GM18858 (cell line): ENCODE data around the gene TSPO.
"Not testable (repeated sequence)": the region's sequence is repeated elsewhere in the genome, so short reads cannot be mapped to it uniquely, and the experiment has no call there.

ENCODE experiments used
- ATAC-seq: cut with Tn5 transposase; IDR thresholded peaks from one replicate; pipeline ENCODE4 v1.9.1; 2021; ENCODE audit not compliant: unreplicated experiment

Gene TSPO

DNA sequence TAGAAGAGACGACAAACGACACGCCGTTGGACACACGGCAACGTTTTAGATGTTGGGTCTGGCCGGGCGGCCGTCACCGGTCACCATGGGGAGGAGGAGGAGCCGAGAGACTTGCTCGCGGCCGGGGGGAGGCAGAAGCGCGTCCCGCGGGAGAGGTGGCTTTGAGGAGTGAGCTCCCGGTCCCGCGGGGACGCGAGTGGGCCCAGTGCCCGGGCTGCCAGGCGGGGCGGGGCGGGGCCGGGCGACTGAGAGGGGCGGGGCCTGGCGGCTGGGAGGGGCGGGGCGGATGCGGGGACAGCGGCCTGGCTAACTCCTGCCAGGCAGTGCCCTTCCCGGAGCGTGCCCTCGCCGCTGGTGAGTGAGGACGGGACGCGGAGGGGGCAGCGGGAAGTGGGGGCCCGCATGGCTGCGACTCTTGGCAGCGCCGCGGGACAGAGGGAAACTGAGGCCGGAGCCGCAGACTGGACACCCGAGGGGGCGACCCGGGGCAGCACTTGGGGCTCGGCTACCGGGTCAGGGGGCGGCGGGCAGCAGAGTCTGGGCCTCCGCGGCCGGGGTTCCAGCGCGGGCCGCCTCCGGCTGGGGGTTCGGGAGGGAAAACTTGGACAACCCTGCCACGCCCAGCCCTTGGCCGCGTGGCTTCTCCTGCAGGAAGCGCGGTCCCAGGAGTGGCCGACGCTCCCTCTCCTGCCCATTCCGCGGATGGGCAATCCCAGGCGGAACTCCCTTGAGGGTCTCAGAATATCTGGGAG, at the start of gene TSPO:
TSPO (plus strand) TSS at position 309 of the 752 bp plus-strand sequence. CDS start 7,680 bp downstream, outside the sequence.
- no peak for ATAC-seq

DNA sequence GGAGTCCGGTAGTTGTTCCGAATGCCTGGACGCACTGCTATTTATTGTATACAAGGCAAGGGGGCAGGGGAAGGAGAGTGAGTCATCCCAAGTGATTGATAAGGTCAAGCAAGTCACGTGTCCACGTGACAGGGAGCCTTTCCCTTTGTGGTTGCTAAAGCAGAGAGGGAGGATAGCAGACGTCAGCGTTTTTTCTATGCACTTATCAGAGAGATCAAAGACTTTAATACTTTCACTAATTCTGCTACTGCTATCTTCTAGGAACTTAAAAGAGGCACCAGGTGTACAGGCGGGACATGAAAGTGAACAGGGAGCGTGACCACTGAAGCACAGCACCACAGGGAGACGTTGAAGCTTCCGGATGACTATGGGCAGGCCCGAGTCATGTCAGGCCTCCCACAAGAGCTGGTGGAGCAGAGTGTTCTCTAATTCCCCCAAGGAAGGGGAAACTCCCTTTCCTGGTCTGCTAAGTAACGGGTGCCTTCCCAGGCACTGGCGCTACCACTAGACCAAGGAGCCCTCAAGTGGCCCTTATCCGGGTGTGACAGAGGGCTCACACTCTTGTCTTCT, 47.2 kb upstream of the TSPO start:
- ATAC-seq = not testable (repeated sequence)

GRCh38 chr22:43104950-43105349, 46.4 kb upstream of the TSPO start:
- not testable (repeated sequence) for ATAC-seq

- no peak for ATAC-seq
Measured at GRCh38 chr22:43106302-43106701, 45.1 kb upstream of the TSPO start.

- ATAC-seq = no peak
Measured at GRCh38 chr22:43109511-43109910, 41.8 kb upstream of the TSPO start.

- ATAC-seq = no peak
Measured at GRCh38 chr22:43109921-43110443, 41.4 kb upstream of the TSPO start.

DNA sequence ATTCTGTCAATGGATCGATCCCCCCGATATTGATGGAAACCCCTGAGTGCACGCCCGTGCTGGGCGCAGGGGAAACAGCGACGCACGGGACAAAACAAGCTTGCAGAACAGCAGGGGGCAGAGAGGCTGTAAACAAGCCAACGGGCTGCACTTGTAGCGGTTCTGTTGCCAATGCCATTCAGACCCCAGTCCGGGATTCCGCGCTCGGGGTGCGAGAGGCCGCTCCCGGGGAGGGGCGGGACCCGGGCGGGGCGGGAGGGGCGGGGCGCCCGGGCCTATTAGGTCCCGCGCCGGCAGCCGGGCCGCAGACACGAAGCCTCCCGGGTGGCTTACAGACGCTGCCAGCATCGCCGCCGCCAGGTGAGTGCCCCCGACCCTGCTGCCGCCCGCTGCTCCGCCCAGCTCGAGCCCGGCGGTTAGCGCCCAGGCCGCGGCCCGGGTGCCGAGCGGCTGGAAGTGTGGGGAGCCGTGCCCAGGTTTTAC, 40.9 kb upstream of the TSPO start, which contains the start of gene BIK:
BIK (plus strand) TSS at position 307 of the 483 bp plus-strand sequence. CDS start 13,273 bp downstream, outside the sequence.
- no peak for ATAC-seq

DNA sequence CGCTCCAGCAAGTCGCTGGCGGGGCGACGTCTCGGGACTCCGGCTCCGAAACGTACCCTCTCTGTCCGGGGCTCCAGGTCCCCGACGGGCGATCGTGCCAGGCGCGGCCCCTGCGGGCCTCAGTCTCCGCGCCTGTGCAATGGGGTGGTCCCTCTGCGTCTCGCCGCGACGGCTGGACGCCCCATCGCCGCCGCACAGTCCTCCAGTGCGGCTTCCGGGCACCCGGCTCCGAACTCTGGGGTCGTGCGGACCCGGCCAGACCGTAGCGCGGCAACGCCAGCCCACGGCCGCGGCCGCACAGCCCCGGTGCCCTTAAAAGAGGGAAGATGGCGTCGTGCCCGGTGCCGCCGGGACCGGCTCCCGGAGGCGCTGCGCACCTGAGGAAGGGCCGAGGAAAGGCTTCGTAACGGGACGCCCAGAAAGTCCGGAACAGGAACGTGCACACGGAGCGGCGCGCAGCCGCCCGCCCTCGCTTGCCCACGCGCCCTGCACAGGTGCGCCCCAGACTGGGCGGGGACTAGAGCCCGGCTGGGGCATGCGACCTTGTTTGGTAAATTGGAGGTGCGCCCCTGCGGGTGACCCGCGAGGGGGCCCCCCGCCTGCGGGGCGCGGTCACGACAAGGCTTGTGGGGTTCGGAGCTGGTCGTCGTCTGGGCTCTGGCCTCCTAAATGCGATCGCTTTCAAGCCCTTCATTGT, 40.3 kb upstream of the TSPO start:
- no peak for ATAC-seq

DNA sequence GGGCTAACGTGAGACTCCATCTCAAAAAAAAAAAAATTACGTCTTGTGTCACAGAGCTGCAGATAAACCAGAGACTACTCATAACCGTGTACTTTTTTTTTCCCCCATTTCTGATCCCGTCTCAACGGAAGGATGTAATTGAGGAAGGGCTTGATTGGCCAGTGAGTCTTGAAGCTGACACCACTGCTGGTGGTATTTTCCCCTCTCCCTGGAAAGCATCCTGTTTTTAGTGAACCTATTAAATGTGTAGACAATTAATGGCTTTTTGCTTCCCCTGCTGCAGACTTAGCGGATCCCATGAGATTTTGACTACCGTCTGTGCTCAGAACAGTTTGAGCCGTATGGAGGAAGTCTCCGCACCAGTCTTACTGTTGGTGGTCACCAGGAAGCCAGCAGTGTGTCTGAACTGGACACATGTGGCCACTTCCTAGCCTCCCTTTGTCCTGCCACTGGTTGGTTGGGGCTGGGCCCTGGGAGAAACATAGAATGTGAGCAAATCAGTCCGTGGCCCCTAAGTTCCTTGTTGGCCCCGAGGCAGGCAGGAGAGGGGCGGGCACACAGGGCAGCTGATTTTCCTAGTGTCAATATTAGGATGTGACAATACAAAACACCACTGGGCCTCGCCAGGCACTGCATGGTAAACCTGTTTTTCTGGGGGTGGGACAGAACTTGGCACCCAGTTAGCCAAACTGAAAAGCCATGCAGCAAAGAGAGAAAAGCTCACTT, 37.7 kb upstream of the TSPO start:
- ATAC-seq = no peak

DNA sequence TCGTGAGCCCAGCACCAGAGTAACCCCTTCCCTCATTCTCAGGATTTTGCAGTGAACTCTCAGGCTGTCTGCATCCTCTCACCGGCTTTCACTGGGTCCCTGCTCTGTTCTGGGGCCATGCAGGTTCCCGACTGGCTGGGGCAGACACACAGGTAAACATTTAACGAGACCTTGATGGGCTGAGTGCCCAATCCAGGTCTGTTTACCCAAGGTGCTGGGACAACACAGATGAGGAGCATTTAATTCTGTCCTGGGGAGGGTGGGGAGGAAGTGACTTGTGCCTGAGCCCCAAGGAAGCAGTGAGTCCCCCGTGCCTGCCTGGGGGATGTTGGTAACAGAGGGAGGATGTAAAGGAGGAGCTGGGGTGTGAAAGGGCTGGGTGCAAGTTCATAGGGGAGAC, 36.4 kb upstream of the TSPO start:
- ATAC-seq = no peak

DNA sequence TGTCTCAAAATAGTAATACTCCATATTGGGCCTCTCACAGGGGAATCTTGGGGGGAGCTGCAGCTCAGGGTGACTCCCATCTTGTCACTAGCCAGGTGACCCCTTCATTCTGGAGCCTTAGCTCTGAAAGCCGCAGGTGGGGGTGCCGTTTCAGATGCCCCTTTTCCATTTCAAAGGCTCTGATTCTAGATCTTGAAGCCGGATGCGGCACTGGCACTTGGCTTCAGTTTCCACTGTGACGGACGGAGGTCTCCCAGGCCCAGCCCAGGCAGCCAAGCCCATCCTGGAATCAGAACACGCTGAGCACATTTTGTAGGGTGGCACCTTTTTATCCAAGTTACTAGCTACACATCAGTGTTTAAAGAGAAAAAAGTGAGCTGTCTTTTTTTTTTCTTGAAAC, 34.4 kb upstream of the TSPO start:
- no peak for ATAC-seq

GRCh38 chr22:43118024-43118849, 33.1 kb upstream of the TSPO start:
- ATAC-seq = no peak

GRCh38 chr22:43118953-43119458, 32.4 kb upstream of the TSPO start:
- no peak for ATAC-seq

DNA sequence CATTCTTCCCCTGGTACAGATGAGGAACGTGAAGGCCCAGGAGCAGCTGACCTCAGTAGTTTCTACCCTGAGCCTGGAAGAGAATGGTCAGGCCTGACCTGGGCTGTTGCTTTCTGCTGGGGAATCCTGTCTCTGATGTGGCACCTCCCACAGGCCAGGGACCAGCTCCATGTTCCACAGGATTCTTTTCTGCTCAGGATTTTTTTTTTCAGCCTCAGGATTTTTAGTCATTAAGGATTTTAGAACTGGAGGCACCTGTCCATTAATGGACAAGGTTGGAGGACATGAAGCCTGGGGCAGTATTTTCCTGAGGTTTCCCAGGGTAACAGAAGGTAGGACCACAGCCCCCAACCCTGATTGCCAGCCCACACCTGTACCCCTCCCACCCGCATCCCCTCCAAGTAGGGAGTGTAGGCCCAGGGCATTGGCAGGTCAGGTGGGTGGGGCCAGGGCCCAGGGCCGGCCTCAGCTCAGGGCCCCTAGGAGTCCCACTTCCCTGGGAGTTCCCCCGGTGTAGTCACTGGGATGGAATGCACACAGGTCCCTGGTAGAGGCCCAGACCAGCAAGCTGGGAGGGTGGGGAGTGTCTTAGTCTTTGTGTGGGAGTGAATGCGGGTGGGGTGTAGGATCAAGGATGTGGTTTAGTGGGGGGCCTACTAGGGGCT, 24.7 kb upstream of the TSPO start:
- no peak for ATAC-seq

- no peak for ATAC-seq
Measured at GRCh38 chr22:43127166-43127908, 24.0 kb upstream of the TSPO start.

DNA sequence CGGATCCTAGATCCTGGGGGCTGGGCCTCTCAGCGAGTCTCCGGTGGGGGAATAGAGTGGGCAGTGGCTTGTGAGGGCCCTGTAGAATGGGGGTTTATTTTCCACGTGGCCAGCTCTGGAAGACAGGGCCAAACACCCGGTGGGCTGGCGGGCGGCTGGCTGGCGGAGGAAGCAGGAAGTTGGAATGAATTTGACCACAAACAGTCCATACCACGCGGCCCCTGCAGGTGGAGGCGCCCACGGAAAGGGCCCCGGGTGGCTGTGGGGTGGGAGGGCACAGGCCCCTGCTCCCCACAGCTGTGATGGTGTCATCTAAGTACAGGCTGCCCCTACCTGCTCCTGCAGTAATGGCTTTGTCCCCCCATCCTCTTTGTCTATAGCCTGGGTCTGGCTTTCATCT, 23.2 kb upstream of the TSPO start:
- ATAC-seq = no peak

GRCh38 chr22:43128928-43129424, 22.4 kb upstream of the TSPO start:
- no peak for ATAC-seq
